DOHH2 (cell line): ENCODE measurements around the gene CFAP58.

Source experiments
- H3F3A ChIP-seq: fragments of 200-600 bp; sonication (generic), shearing (Covaris generic); 2 replicates; pipeline ENCODE4 v1.6.0; 2016; ENCODE audit warnings: antibody characterized with exemption, mild to moderate bottlenecking; ENCODE audit not compliant: control insufficient read depth, insufficient read depth
- H3K27ac ChIP-seq: fragments of 200-600 bp; sonication (generic); 2 replicates; pipeline ENCODE4 v1.5.1; 2014; ENCODE audit warnings: low read depth, mild to moderate bottlenecking, low read length, moderate library complexity
- H3K27me3 ChIP-seq: fragments of 200-600 bp; sonication (generic); 2 replicates; pipeline ENCODE4 v1.6.1; 2014; ENCODE audit warnings: mild to moderate bottlenecking, low read length, mixed read lengths; ENCODE audit not compliant: control insufficient read depth
- H3K36me3 ChIP-seq: fragments of 200-600 bp; sonication (generic); 2 replicates; pipeline ENCODE4 v1.6.1; 2014; ENCODE audit warnings: mild to moderate bottlenecking, low read length, moderate library complexity, mixed read lengths; ENCODE audit not compliant: control insufficient read depth
- H3K4me1 ChIP-seq: fragments of 200-600 bp; sonication (generic); 2 replicates; pipeline ENCODE4 v1.6.1; 2014; ENCODE audit warnings: mild to moderate bottlenecking, low read length, mixed read lengths; ENCODE audit not compliant: control insufficient read depth
- H3K4me2 ChIP-seq: fragments of 200-600 bp; sonication (generic); 2 replicates; pipeline ENCODE4 v1.6.0; 2014; ENCODE audit warnings: mild to moderate bottlenecking, low read length, moderate library complexity
- H3K4me3 ChIP-seq: fragments of 200-600 bp; sonication (generic); 2 replicates; pipeline ENCODE4 v1.5.1; 2014; ENCODE audit warnings: mild to moderate bottlenecking, low read length, mixed read lengths
- H3K79me2 ChIP-seq: fragments of 200-600 bp; sonication (generic); 2 replicates; pipeline ENCODE4 v1.6.1; 2014; ENCODE audit warnings: mild to moderate bottlenecking, low read length, mixed read lengths; ENCODE audit not compliant: control insufficient read depth
- H3K9me2 ChIP-seq: fragments of 200-600 bp; sonication (generic); replicated peaks from 2 replicates; pipeline ENCODE4 v1.6.1; 2014; ENCODE audit warnings: mild to moderate bottlenecking, low read length, mixed read lengths; ENCODE audit not compliant: control insufficient read depth
- H3K9me3 ChIP-seq: fragments of 200-600 bp; sonication (generic); 2 replicates; pipeline ENCODE4 v1.6.1; 2014; ENCODE audit warnings: antibody characterized with exemption, low read length, mixed read lengths; ENCODE audit not compliant: control insufficient read depth, insufficient read depth
- H4K20me1 ChIP-seq: fragments of 200-600 bp; sonication (generic); 2 replicates; pipeline ENCODE4 v1.6.0; 2014; ENCODE audit warnings: low read depth, mild to moderate bottlenecking, antibody characterized with exemption, low read length, moderate library complexity; ENCODE audit not compliant: control insufficient read depth, insufficient read depth
- CTCF ChIP-seq: fragments of 200-600 bp; sonication (generic); IDR thresholded peaks from one replicate; pipeline ENCODE4 v1.5.1; 2014; ENCODE audit warnings: antibody characterized with exemption, mild to moderate bottlenecking, low read depth, low read length; ENCODE audit not compliant: poor library complexity, severe bottlenecking
- EZH2phosphoT487 ChIP-seq: fragments of 200-600 bp; sonication (generic); IDR thresholded peaks from 2 replicates; pipeline ENCODE4 v1.6.1; 2017; ENCODE audit warnings: borderline replicate concordance, mild to moderate bottlenecking, antibody characterized with exemption, low read length, moderate library complexity, mixed read lengths

CFAP58 gene

GRCh38 chr10:104306897-104307296 is 46.7 kb upstream of the CFAP58 start:
- H3K4me3 ChIP-seq, result no peak overlapping the region

GRCh38 chr10:104307576-104308438 is 45.8 kb upstream of the CFAP58 start:
- no peaks in the 10 kb centered on the region for H3K9me2 ChIP-seq
- H3K36me3 ChIP-seq, result peaks cover 8% of the 10 kb centered on the region; the same call in 1 of the 2 replicates
- no peaks in the 10 kb centered on the region; the same call in 1 of the 2 replicates for H3F3A ChIP-seq
- H3K4me1 ChIP-seq, result no peaks in the 10 kb centered on the region
- no peak overlapping the region for H3K4me3 ChIP-seq
- H4K20me1 ChIP-seq, result peaks cover 3% of the 10 kb centered on the region; the same call in 1 of the 2 replicates
- TF ChIP-seq CTCF, result no peak
- TF ChIP-seq EZH2phosphoT487, result no peak
- H3K27me3 ChIP-seq, result no peaks in the 10 kb centered on the region
- H3K79me2 ChIP-seq, result no peaks in the 10 kb centered on the region
- no peak overlapping the region for H3K4me2 ChIP-seq
- H3K27ac ChIP-seq, result no peak overlapping the region
- no peaks in the 10 kb centered on the region for H3K9me3 ChIP-seq

More at GRCh38 chr10:104306897-104307296, 46.7 kb upstream of the CFAP58 start:
- no peaks in the 10 kb centered on the region; the same call in 1 of the 2 replicates for H3F3A ChIP-seq
- H4K20me1 ChIP-seq, result peaks cover 3% of the 10 kb centered on the region; the same call in 1 of the 2 replicates
- H3K79me2 ChIP-seq, result no peaks in the 10 kb centered on the region
- no peaks in the 10 kb centered on the region for H3K9me3 ChIP-seq
- H3K9me2 ChIP-seq, result no peaks in the 10 kb centered on the region
- peaks cover 2% of the 10 kb centered on the region; the same call in 1 of the 2 replicates for H3K36me3 ChIP-seq
- no peak overlapping the region for H3K27ac ChIP-seq
- TF ChIP-seq CTCF (no peak), EZH2phosphoT487 (no peak)
- H3K4me1 ChIP-seq, result no peaks in the 10 kb centered on the region
- H3K4me2 ChIP-seq, result no peak overlapping the region
- peaks cover 3% of the 10 kb centered on the region for H3K27me3 ChIP-seq

- no peak overlapping the region for H3K27ac ChIP-seq
- H3F3A ChIP-seq, result no peaks in the 10 kb centered on the region; the same call in 1 of the 2 replicates
- H3K4me2 ChIP-seq, result no peak overlapping the region
- TF ChIP-seq CTCF (no peak), EZH2phosphoT487 (no peak)
- H3K4me3 ChIP-seq, result no peak overlapping the region
- no peaks in the 10 kb centered on the region for H3K9me3 ChIP-seq
- 0 out of 2 replicates have a peak, but pooled peaks cover 2% of the 10 kb centered on the region for H3K79me2 ChIP-seq
- H3K4me1 ChIP-seq, result no peaks in the 10 kb centered on the region
- H3K9me2 ChIP-seq, result no peaks in the 10 kb centered on the region
- H4K20me1 ChIP-seq, result peaks cover 3% of the 10 kb centered on the region; the same call in 1 of the 2 replicates
- peaks cover 14% of the 10 kb centered on the region for H3K36me3 ChIP-seq
- no peaks in the 10 kb centered on the region for H3K27me3 ChIP-seq
These were observed 45.2 kb upstream of the CFAP58 start for GRCh38 chr10:104308439-104308903.
